WTC11 (cell line): ENCODE results near the gene RFK.

ENCODE experiments used
- CTCF ChIP-seq: fragments of 200-600 bp; IDR thresholded peaks from 2 replicates; pipeline ENCODE4 v1.8.0; 2022; ENCODE audit warnings: antibody characterized with exemption
- E2F4 ChIP-seq: sonication (generic); formaldehyde crosslinking; IDR thresholded peaks from 2 replicates; pipeline ENCODE4 v1.8.1; 2022; ENCODE audit warnings: low read depth, mild to moderate bottlenecking, moderate library complexity, missing genetic modification reagents, borderline replicate concordance
- ESRRA ChIP-seq: sonication (generic); formaldehyde crosslinking; IDR thresholded peaks from 2 replicates; pipeline ENCODE4 v1.8.1; 2022; ENCODE audit warnings: mild to moderate bottlenecking, missing genetic modification reagents, borderline replicate concordance
- MYBL2 ChIP-seq: sonication (generic); formaldehyde crosslinking; IDR thresholded peaks from 2 replicates; pipeline ENCODE4 v1.8.1; 2023; ENCODE audit warnings: mild to moderate bottlenecking, moderate library complexity, missing genetic modification reagents
- NFYB ChIP-seq: sonication (generic); formaldehyde crosslinking; conservative IDR thresholded peaks from 2 replicates; pipeline ENCODE4 v1.8.0; 2022; ENCODE audit warnings: low read depth, missing genetic modification reagents
- NR1H2 ChIP-seq: sonication (generic); formaldehyde crosslinking; IDR thresholded peaks from 2 replicates; pipeline ENCODE4 v1.9.0; 2021; ENCODE audit warnings: mild to moderate bottlenecking, moderate library complexity, missing genetic modification reagents
- SMAD3 ChIP-seq: sonication (generic); formaldehyde crosslinking; IDR thresholded peaks from 2 replicates; pipeline ENCODE4 v1.8.0; 2022; ENCODE audit warnings: missing genetic modification reagents, mild to moderate bottlenecking, borderline replicate concordance
- TF ChIP-seq, protein P1 (sequence below): sonication (generic); formaldehyde crosslinking; IDR thresholded peaks from 2 replicates; pipeline ENCODE4 v1.8.1; 2022; ENCODE audit warnings: low read depth, missing genetic modification reagents, borderline replicate concordance
- TF ChIP-seq, protein P2 (sequence below): sonication (generic); formaldehyde crosslinking; IDR thresholded peaks from 2 replicates; pipeline ENCODE4 v1.8.0; 2022; ENCODE audit warnings: mild to moderate bottlenecking, missing genetic modification reagents
- TF ChIP-seq, protein P3 (sequence below): fragments of 250-450 bp; sonication (Bioruptor Pico); IDR thresholded peaks from 2 replicates; pipeline ENCODE4 v1.8.0; 2021; ENCODE audit warnings: mild to moderate bottlenecking
- TF ChIP-seq, protein P4 (sequence below): sonication (generic); formaldehyde crosslinking; IDR thresholded peaks from 2 replicates; pipeline ENCODE4 v1.8.1; 2023; ENCODE audit warnings: mild to moderate bottlenecking, missing genetic modification reagents

GRCh38 chr9:76400534-76401096, 6.4 kb upstream of the RFK start:
- TF ChIP-seq CTCF (no peak), MYBL2 (CRISPR knock-in tag) (no peak), ESRRA (CRISPR knock-in tag) (no peak), E2F4 (CRISPR knock-in tag) (no peak), NR1H2 (CRISPR knock-in tag) (no peak), SMAD3 (no peak), NFYB (CRISPR knock-in tag) (no peak)
- TF ChIP-seq, protein P1, sequence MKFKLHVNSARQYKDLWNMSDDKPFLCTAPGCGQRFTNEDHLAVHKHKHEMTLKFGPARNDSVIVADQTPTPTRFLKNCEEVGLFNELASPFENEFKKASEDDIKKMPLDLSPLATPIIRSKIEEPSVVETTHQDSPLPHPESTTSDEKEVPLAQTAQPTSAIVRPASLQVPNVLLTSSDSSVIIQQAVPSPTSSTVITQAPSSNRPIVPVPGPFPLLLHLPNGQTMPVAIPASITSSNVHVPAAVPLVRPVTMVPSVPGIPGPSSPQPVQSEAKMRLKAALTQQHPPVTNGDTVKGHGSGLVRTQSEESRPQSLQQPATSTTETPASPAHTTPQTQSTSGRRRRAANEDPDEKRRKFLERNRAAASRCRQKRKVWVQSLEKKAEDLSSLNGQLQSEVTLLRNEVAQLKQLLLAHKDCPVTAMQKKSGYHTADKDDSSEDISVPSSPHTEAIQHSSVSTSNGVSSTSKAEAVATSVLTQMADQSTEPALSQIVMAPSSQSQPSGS (CRISPR knock-in tag): no peak
- TF ChIP-seq, protein P2, sequence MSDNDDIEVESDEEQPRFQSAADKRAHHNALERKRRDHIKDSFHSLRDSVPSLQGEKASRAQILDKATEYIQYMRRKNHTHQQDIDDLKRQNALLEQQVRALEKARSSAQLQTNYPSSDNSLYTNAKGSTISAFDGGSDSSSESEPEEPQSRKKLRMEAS (CRISPR knock-in tag): no peak
- TF ChIP-seq, protein P3, sequence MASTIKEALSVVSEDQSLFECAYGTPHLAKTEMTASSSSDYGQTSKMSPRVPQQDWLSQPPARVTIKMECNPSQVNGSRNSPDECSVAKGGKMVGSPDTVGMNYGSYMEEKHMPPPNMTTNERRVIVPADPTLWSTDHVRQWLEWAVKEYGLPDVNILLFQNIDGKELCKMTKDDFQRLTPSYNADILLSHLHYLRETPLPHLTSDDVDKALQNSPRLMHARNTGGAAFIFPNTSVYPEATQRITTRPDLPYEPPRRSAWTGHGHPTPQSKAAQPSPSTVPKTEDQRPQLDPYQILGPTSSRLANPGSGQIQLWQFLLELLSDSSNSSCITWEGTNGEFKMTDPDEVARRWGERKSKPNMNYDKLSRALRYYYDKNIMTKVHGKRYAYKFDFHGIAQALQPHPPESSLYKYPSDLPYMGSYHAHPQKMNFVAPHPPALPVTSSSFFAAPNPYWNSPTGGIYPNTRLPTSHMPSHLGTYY (CRISPR knock-in tag): no peak
- TF ChIP-seq, protein P4, sequence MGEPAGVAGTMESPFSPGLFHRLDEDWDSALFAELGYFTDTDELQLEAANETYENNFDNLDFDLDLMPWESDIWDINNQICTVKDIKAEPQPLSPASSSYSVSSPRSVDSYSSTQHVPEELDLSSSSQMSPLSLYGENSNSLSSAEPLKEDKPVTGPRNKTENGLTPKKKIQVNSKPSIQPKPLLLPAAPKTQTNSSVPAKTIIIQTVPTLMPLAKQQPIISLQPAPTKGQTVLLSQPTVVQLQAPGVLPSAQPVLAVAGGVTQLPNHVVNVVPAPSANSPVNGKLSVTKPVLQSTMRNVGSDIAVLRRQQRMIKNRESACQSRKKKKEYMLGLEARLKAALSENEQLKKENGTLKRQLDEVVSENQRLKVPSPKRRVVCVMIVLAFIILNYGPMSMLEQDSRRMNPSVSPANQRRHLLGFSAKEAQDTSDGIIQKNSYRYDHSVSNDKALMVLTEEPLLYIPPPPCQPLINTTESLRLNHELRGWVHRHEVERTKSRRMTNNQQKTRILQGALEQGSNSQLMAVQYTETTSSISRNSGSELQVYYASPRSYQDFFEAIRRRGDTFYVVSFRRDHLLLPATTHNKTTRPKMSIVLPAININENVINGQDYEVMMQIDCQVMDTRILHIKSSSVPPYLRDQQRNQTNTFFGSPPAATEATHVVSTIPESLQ (CRISPR knock-in tag): no peak
